OCI-LY7 (cell line): ENCODE data around the gene TP53RK. TPM values are rescaled to one million over a fixed set of nuclear protein-coding genes. Genes with fewer than 3 reads are reported as not detected.

Experiments
- BruUV-seq: library from RNA; stranded (reverse); fragments of 400-500 nt; replicated peaks from 2 replicates; lab custom pipeline; 2021; lab: Mats Ljungman, UMichigan
- CTCF ChIA-PET: fragments of 300-600 bp; sonication (Branson Sonifier 250); formaldehyde crosslinking; loops from one replicate; lab custom pipeline; 2022; ENCODE audit warnings: antibody characterized with exemption; ENCODE audit not compliant: unreplicated experiment; lab: Charles Lee
- POLR2A ChIA-PET: fragments of 300-600 bp; sonication (Branson Sonifier 250); formaldehyde crosslinking; loops from one replicate; lab custom pipeline; 2022; ENCODE audit warnings: antibody characterized with exemption; lab: Charles Lee
- DNase-seq: peaks from one replicate; pipeline ENCODE4 v3.0.0-alpha.2; 2015; ENCODE audit warnings: low spot score
- H2AFZ ChIP-seq: fragments of 200-600 bp; sonication (generic), shearing (Covaris generic); 2 replicates; pipeline ENCODE4 v1.6.1; 2014; ENCODE audit warnings: mild to moderate bottlenecking, antibody characterized with exemption, low read length, moderate library complexity
- H3K27ac ChIP-seq: fragments of 200-600 bp; sonication (generic); 2 replicates; pipeline ENCODE4 v1.5.1; 2014; ENCODE audit warnings: mixed run types, low read depth, mild to moderate bottlenecking, moderate library complexity, low read length, inconsistent platforms; ENCODE audit not compliant: poor library complexity, severe bottlenecking
- H3K36me3 ChIP-seq: fragments of 200-600 bp; sonication (generic); 2 replicates; pipeline ENCODE4 v1.6.1; 2014; ENCODE audit warnings: mild to moderate bottlenecking, antibody characterized with exemption, low read length, moderate library complexity, mixed read lengths; ENCODE audit not compliant: insufficient read depth
- H3K4me1 ChIP-seq: fragments of 200-600 bp; sonication (generic); 2 replicates; pipeline ENCODE4 v1.5.1; 2014; ENCODE audit warnings: mild to moderate bottlenecking, low read length; ENCODE audit not compliant: insufficient read depth, poor library complexity, severe bottlenecking
- H3K4me2 ChIP-seq: fragments of 200-600 bp; sonication (generic); 2 replicates; pipeline ENCODE4 v1.6.1; 2014; ENCODE audit warnings: mild to moderate bottlenecking, low read length
- H3K4me3 ChIP-seq: fragments of 200-600 bp; sonication (generic); 2 replicates; pipeline ENCODE4 v1.5.1; 2014; ENCODE audit warnings: mild to moderate bottlenecking, low read depth, low read length; ENCODE audit not compliant: poor library complexity, severe bottlenecking
- H3K79me2 ChIP-seq: fragments of 200-600 bp; sonication (generic); 2 replicates; pipeline ENCODE4 v1.6.1; 2016; ENCODE audit warnings: low read depth, mild to moderate bottlenecking, low read length, moderate library complexity, mixed read lengths; ENCODE audit not compliant: insufficient read depth
- H3K9me2 ChIP-seq: fragments of 200-600 bp; sonication (generic); 2 replicates; pipeline ENCODE4 v1.6.1; 2016; ENCODE audit warnings: mild to moderate bottlenecking, low read length, mixed read lengths; ENCODE audit not compliant: insufficient read depth
- H3K9me3 ChIP-seq: fragments of 200-600 bp; sonication (generic); 2 replicates; pipeline ENCODE4 v1.6.1; 2014; ENCODE audit warnings: mild to moderate bottlenecking, mixed run types, low read length, mixed read lengths
- H4K20me1 ChIP-seq: fragments of 200-600 bp; sonication (generic); 2 replicates; pipeline ENCODE4 v1.6.1; 2014; ENCODE audit warnings: mild to moderate bottlenecking, antibody characterized with exemption, low read length, moderate library complexity, mixed read lengths; ENCODE audit not compliant: insufficient read depth
- EZH2phosphoT487 ChIP-seq: fragments of 200-600 bp; sonication (generic); IDR thresholded peaks from 2 replicates; pipeline ENCODE4 v1.6.1; 2018; ENCODE audit warnings: low read depth, borderline replicate concordance, mild to moderate bottlenecking, mixed run types, antibody characterized with exemption, low read length, moderate library complexity, mixed read lengths
- intact Hi-C: fragments of 100-400 bp; cut with micrococcal nuclease; formaldehyde crosslinking; loops from one replicate; pipeline ENCODE4 v1.10.0; 2022; ENCODE audit not compliant: unreplicated experiment
- total RNA-seq, 2 experiments: library from RNA; depleted of rRNA in 1 of 2; stranded (reverse); fragments of >200 nt in 1 of 2; shearing (Covaris generic) in 1 of 2; gene quantifications; 2 replicates each; pipeline ENCODE4 v1.2.3, GENCODE V29; 2014 to 2022
- TF ChIP-seq, protein P1 (sequence below): fragments of 200-600 bp; sonication (generic); conservative IDR thresholded peaks from 2 replicates; pipeline ENCODE4 v1.5.1; 2014; ENCODE audit warnings: mild to moderate bottlenecking, antibody characterized with exemption, low read length, moderate library complexity, mixed read lengths

The TP53RK gene
- total RNA-seq, 2 experiments from 2014 or later = 18.6 to 32.9 TPM

DNA sequence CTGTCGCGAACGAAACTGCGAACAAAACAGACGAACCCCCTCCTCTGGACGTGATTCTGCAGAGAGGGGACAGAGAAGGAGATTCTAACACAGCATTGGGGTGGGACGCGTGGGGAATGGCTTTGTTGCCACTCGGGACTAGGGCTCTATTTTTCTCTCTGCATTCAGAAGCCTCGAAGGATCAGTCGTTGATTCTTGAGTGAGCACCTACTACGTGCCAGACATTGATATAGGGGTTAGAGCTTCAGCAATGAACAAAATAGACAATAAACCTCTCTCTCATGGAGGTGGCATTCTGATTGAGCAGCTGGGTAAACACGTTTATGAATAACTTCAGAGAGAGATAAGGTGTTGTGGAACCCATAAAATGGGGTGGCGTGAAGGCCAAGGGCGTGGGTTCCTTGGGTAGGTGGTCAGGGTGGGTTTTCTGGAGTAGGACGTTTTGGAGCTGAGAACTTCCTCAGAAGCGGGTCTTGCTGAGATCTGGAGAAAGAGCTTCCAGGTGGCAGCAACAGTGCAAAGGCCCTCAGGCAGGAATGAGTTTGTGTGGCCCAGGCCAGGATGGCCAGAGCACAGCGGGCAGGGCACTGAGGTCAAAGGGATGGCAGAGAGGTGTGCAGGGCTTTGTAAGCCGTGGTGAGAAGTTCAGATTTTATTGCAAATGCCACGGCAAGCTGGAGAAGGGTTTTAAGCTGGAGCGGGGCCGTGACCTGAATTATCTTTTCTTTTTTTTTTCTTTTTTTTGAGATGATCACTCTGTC, 21.1 kb upstream of the TP53RK start:
- no TSS peak for BruUV-seq
- TF ChIP-seq, protein P1, sequence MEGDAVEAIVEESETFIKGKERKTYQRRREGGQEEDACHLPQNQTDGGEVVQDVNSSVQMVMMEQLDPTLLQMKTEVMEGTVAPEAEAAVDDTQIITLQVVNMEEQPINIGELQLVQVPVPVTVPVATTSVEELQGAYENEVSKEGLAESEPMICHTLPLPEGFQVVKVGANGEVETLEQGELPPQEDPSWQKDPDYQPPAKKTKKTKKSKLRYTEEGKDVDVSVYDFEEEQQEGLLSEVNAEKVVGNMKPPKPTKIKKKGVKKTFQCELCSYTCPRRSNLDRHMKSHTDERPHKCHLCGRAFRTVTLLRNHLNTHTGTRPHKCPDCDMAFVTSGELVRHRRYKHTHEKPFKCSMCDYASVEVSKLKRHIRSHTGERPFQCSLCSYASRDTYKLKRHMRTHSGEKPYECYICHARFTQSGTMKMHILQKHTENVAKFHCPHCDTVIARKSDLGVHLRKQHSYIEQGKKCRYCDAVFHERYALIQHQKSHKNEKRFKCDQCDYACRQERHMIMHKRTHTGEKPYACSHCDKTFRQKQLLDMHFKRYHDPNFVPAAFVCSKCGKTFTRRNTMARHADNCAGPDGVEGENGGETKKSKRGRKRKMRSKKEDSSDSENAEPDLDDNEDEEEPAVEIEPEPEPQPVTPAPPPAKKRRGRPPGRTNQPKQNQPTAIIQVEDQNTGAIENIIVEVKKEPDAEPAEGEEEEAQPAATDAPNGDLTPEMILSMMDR = no peak
- DNase-seq = no peak
- Histone ChIP-seq H3K4me1 (no peaks in the 10 kb centered on the region), H3K36me3 (no peaks in the 10 kb centered on the region), H3K9me3 (peaks cover 20% of the 10 kb centered on the region; the same call in 1 of the 2 replicates), H4K20me1 (no peaks in the 10 kb centered on the region), H3K9me2 (no peaks in the 10 kb centered on the region), H2AFZ (no peak overlapping the region), H3K79me2 (no peaks in the 10 kb centered on the region), H3K4me2 (no peak overlapping the region), H3K4me3 (no peak overlapping the region), H3K27ac (no peak overlapping the region)
- intact Hi-C loops = no loop called here
- CTCF ChIA-PET = no interaction called here
- POLR2A ChIA-PET = no interaction called here

- Histone ChIP-seq H4K20me1 (no peaks in the 10 kb centered on the region), H3K79me2 (no peaks in the 10 kb centered on the region), H3K9me2 (no peaks in the 10 kb centered on the region), H3K4me2 (no peak within 1 kb of the TSS), H3K4me3 (no peak within 1 kb of the TSS), H2AFZ (no peak within 1 kb of the TSS), H3K4me1 (no peaks in the 10 kb centered on the region), H3K9me3 (peaks cover 23% of the 10 kb centered on the region; the same call in 1 of the 2 replicates), H3K27ac (no peak within 1 kb of the TSS), H3K36me3 (no peaks in the 10 kb centered on the region)
- intact Hi-C loops = no loop called here
- ChIA-PET POLR2A (no interaction called here), CTCF (no interaction called here)
- BruUV-seq = no TSS peak
- TF ChIP-seq, protein P1 = no peak
- TF ChIP-seq EZH2phosphoT487 = no peak
- no peak for DNase-seq
Observed at GRCh38 chr20:46709459-46710152, 20.4 kb upstream of the TP53RK start, which contains the start of gene SLC2A10. TSS of gene SLC2A10 (plus strand) at chr20:46709649. CDS start at chr20:46709737, 88 bp downstream.

- Histone ChIP-seq H3K4me3 (no peak overlapping the region), H2AFZ (no peak overlapping the region), H3K27ac (no peak overlapping the region), H3K4me2 (no peak overlapping the region), H4K20me1 (no peaks in the 10 kb centered on the region), H3K36me3 (no peaks in the 10 kb centered on the region), H3K4me1 (no peaks in the 10 kb centered on the region), H3K9me2 (no peaks in the 10 kb centered on the region), H3K79me2 (no peaks in the 10 kb centered on the region), H3K9me3 (peaks cover 23% of the 10 kb centered on the region; the same call in 1 of the 2 replicates)
- POLR2A ChIA-PET = no interaction called here
- intact Hi-C loops = no loop called here
- DNase-seq = no peak
- TF ChIP-seq, protein P1 = no peak
- TF ChIP-seq EZH2phosphoT487 = no peak
- BruUV-seq = no TSS peak
- CTCF ChIA-PET = no interaction called here
Observed at GRCh38 chr20:46709055-46709458, 19.8 kb upstream of the TP53RK start.
